ENCODE results near the gene LITAF.
"Not testable (repeated sequence)": the region's sequence is repeated elsewhere in the genome, so short reads cannot be mapped to it uniquely, and the experiment has no call there.

DNA sequence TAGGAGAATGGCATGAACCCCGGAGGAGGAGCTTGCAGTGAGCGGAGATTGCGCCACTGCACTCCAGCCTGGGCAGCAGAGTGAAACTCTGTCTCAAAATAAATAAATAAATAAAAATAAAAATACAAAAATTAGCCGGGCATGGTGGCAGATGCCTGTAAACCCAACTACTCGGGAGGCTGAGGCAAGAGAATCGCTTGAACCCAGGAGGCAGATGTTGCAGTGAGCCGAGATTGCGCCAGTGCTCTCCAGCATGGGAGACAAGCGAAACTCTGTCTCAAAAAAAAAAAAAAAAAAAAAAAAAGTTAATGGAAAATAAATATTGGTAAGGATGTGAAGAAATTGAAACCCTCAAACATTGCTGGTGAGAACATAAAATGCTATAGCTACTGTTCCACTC lies 6.4 kb upstream of the LITAF start:
- not testable (repeated sequence) for TF ChIP-seq EZH2phosphoT487 (IDR thresholded peaks at IDR 0.05; ENCODE audit: insufficient read depth, low read depth); EZH2 (IDR thresholded peaks at IDR 0.05; ENCODE audit: insufficient read depth, poor library complexity, severe bottlenecking)
